NT2/D1 (cell line): ENCODE results near the gene RAX.

ENCODE experiments used
- SUZ12 ChIP-seq: IDR thresholded peaks from 2 replicates; pipeline ENCODE4 v1.6.1; 2011; ENCODE audit not compliant: insufficient read length, insufficient read depth; ENCODE audit errors: extremely low read depth
- YY1 ChIP-seq: IDR thresholded peaks from 2 replicates; pipeline ENCODE4 v1.6.1; 2011; ENCODE audit not compliant: insufficient read length, insufficient read depth
- ZNF274 ChIP-seq: IDR thresholded peaks from 2 replicates; pipeline ENCODE4 v1.6.1; 2011; ENCODE audit warnings: mild to moderate bottlenecking, low read depth, low read length

DNA sequence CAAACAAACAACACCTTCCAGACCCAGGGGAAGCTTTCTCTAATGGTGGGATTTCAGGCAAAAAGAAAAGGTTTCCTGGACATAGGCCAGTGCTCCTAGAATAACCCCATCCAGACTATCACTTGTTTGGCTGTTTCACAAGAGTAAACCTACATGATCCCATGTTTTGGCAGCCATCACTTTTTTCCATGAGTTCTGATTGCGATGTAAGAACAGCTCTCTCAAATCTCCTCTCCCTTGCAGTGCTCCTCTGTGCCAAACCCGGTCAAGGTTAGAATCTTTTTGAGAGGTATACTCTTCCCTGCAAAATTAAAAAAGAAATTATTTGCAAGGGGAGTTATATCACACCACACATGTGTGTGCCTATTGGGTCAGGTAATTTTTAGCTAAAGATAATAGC lies 41.4 kb downstream of the RAX start:
- TF ChIP-seq YY1 (no peak), ZNF274 (no peak), SUZ12 (no peak)
